ENCODE measurements around the gene FHOD1. TPM values are rescaled to one million over a fixed set of nuclear protein-coding genes. Genes with fewer than 3 reads are reported as not detected.

FHOD1 gene
- polyA plus RNA-seq, 1 of the 3 experiments (the other 2 are of a cell fraction), result 70.9 TPM

DNA sequence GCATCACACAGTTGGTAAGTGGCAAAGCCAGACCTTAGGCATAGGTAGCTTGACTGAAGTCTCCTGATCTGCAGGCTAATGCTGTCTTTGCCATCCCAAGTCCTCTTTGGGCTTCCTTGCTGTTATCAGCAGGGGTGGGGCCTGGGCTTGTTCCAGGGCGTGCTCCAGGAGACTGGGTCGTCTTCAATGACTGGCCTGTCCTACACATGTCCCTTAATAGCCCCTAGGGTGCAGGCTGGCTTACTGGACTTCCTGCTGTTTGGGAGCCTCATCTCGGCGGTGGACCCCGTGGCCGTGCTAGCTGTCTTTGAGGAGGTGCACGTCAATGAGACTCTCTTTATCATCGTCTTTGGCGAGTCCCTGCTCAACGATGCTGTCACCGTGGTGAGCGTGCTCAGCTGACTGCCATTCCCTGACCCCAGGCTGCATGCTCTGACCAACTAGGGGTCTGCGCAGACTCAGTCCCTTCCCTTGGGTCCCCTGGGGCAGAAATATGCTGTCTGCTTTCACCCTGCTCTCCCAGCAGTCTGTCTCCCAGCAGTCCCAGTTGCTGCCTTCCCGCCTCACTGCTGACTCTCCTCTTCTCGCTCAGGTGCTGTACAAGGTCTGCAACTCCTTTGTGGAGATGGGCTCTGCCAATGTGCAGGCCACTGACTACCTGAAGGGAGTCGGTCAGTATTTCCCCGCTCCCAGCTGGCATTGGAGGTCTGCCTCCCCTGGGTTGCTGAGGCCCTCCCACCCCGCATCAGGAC is 7.7 kb upstream of the FHOD1 start:
- H3K9ac ChIP-seq, result no peak overlapping the region
- H3K9me3 ChIP-seq, result no peaks in the 10 kb centered on the region
- WGBS (ENCODE audit: low lambda C conversion rate), result 95% methylated on average over 11 of the region's 18 CpGs
- H3K27me3 ChIP-seq (ENCODE audit: insufficient read depth), result no peaks in the 10 kb centered on the region
- peaks cover 0 to 8% of the 10 kb centered on the region in 2 experiments; a peak in 1 of 4 replicates for H3K4me1 ChIP-seq (ENCODE audit: control insufficient read depth in 1 of 2, insufficient read depth in 2 of 2, low read depth in 1 of 2, low read length in 1 of 2)
- H4K20me1 ChIP-seq (ENCODE audit: insufficient read depth), result no peaks in the 10 kb centered on the region
- H3K27ac ChIP-seq (ENCODE audit: low read depth in 2 of 2, low read length in 1 of 2), result no peak overlapping the region
- CTCF ChIA-PET, result interaction anchor here (0.7 kb wide), 1 partner anchor 208 kb away, joined by 3 read pairs; no protein-coding TSS in a partner anchor
- no peaks in the 10 kb centered on the region for H3K9me2 ChIP-seq
- no peak for DNase-seq
- no peak for TF ChIP-seq FOSL2 (IDR thresholded peaks at IDR 0.05; ENCODE audit: borderline replicate concordance, low read depth)
- TF ChIP-seq ZBTB33 (IDR thresholded peaks at IDR 0.05; ENCODE audit: borderline replicate concordance, low read depth), result no peak
- no peak for TF ChIP-seq MEF2A (IDR thresholded peaks at IDR 0.05; ENCODE audit: borderline replicate concordance, low read depth)
- H3K36me3 ChIP-seq (replicated peaks in 1 of 2; ENCODE audit: control insufficient read depth in 1 of 2, insufficient read depth in 2 of 2, low read length in 1 of 2), result no peaks in the 10 kb centered on the region
- no peaks in the 10 kb centered on the region for H3K79me2 ChIP-seq (ENCODE audit: insufficient read depth)
- no peak overlapping the region for H3K4me2 ChIP-seq
- no peak overlapping the region for H2AFZ ChIP-seq (ENCODE audit: low read depth)
- peaks cover 11% of the 10 kb centered on the region for H3F3A ChIP-seq (replicated peaks; ENCODE audit: insufficient read depth)
- POLR2A ChIA-PET, result no interaction called here
- no peak overlapping the region for H3K4me3 ChIP-seq (ENCODE audit: low read depth in 2 of 2, low read length in 1 of 2)

GRCh38 chr16:67252609-67253497 is 5.6 kb upstream of the FHOD1 start:
- Histone ChIP-seq H3K79me2 (ENCODE audit: insufficient read depth) (no peaks in the 10 kb centered on the region), H3K9ac (no peak overlapping the region), H2AFZ (ENCODE audit: low read depth) (no peak overlapping the region), H3K4me2 (no peak overlapping the region), H3K27ac (ENCODE audit: low read depth in 2 of 2, low read length in 1 of 2) (peak overlapping the region in 1 of 2 experiments; percentile 70; a peak in 1 of 4 replicates), H3K9me3 (no peaks in the 10 kb centered on the region), H3K4me1 (ENCODE audit: control insufficient read depth in 1 of 2, insufficient read depth in 2 of 2, low read depth in 1 of 2, low read length in 1 of 2) (peaks cover 12 to 22% of the 10 kb centered on the region in 2 experiments; a peak in 3 of 4 replicates), H3F3A (replicated peaks; ENCODE audit: insufficient read depth) (peaks cover 21% of the 10 kb centered on the region), H4K20me1 (ENCODE audit: insufficient read depth) (no peaks in the 10 kb centered on the region), H3K9me2 (no peaks in the 10 kb centered on the region), H3K4me3 (ENCODE audit: low read depth in 2 of 2, low read length in 1 of 2) (no peak overlapping the region), H3K36me3 (replicated peaks in 1 of 2; ENCODE audit: control insufficient read depth in 1 of 2, insufficient read depth in 2 of 2, low read length in 1 of 2) (no peaks in the 10 kb centered on the region), H3K27me3 (ENCODE audit: insufficient read depth) (no peaks in the 10 kb centered on the region)
- 80% methylated on average over 2 of the region's 4 CpGs for WGBS (ENCODE audit: low lambda C conversion rate)
- CTCF ChIA-PET, result interaction anchor here (0.7 to 1.8 kb wide), 2 partner anchors 8 to 26 kb away, joined by 3 to 5 read pairs; partner anchors contain the start of gene PLEKHG4
- POLR2A ChIA-PET, result interaction anchor here (0.5 to 0.9 kb wide), 2 partner anchors 26 to 596 kb away, joined by 3 to 4 read pairs; partner anchors contain the start of gene PLEKHG4
- peak; percentile 59 for DNase-seq
- TF ChIP-seq, protein P1, sequence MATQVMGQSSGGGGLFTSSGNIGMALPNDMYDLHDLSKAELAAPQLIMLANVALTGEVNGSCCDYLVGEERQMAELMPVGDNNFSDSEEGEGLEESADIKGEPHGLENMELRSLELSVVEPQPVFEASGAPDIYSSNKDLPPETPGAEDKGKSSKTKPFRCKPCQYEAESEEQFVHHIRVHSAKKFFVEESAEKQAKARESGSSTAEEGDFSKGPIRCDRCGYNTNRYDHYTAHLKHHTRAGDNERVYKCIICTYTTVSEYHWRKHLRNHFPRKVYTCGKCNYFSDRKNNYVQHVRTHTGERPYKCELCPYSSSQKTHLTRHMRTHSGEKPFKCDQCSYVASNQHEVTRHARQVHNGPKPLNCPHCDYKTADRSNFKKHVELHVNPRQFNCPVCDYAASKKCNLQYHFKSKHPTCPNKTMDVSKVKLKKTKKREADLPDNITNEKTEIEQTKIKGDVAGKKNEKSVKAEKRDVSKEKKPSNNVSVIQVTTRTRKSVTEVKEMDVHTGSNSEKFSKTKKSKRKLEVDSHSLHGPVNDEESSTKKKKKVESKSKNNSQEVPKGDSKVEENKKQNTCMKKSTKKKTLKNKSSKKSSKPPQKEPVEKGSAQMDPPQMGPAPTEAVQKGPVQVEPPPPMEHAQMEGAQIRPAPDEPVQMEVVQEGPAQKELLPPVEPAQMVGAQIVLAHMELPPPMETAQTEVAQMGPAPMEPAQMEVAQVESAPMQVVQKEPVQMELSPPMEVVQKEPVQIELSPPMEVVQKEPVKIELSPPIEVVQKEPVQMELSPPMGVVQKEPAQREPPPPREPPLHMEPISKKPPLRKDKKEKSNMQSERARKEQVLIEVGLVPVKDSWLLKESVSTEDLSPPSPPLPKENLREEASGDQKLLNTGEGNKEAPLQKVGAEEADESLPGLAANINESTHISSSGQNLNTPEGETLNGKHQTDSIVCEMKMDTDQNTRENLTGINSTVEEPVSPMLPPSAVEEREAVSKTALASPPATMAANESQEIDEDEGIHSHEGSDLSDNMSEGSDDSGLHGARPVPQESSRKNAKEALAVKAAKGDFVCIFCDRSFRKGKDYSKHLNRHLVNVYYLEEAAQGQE (IDR thresholded peaks at IDR 0.05; ENCODE audit: low read depth, low read length), result no peak
- no peak for TF ChIP-seq TAF1 (IDR thresholded peaks at IDR 0.05; ENCODE audit: borderline replicate concordance, low read depth, low read length)
- no peak for TF ChIP-seq FOSL2 (IDR thresholded peaks at IDR 0.05; ENCODE audit: borderline replicate concordance, low read depth)
- TF ChIP-seq, protein P2, sequence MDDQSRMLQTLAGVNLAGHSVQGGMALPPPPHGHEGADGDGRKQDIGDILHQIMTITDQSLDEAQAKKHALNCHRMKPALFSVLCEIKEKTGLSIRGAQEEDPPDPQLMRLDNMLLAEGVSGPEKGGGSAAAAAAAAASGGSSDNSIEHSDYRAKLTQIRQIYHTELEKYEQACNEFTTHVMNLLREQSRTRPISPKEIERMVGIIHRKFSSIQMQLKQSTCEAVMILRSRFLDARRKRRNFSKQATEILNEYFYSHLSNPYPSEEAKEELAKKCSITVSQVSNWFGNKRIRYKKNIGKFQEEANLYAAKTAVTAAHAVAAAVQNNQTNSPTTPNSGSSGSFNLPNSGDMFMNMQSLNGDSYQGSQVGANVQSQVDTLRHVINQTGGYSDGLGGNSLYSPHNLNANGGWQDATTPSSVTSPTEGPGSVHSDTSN (IDR thresholded peaks at IDR 0.05), result no peak
- peak; percentile 52; the same call in 1 of the 2 replicates for TF ChIP-seq RCOR1 (IDR thresholded peaks at IDR 0.05; ENCODE audit: low read length)
- TF ChIP-seq YY1 (IDR thresholded peaks at IDR 0.05; ENCODE audit: low read depth), result no peak
- TF ChIP-seq CHD2 (IDR thresholded peaks at IDR 0.05; ENCODE audit: low read length, partially characterized antibody), result peak; percentile 27
- TF ChIP-seq, protein P3, sequence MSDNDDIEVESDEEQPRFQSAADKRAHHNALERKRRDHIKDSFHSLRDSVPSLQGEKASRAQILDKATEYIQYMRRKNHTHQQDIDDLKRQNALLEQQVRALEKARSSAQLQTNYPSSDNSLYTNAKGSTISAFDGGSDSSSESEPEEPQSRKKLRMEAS (IDR thresholded peaks at IDR 0.05; ENCODE audit: low read depth), result no peak
- TF ChIP-seq SMC3 (IDR thresholded peaks at IDR 0.05; ENCODE audit: low read depth, low read length), result no peak
- TF ChIP-seq RFX5 (IDR thresholded peaks at IDR 0.05; ENCODE audit: low read length), result no peak
- no peak for TF ChIP-seq SIN3A (IDR thresholded peaks at IDR 0.05; ENCODE audit: borderline replicate concordance, low read depth, low read length)
- no peak for TF ChIP-seq GATA2 (CRISPR knock-in tag; IDR thresholded peaks at IDR 0.05)
- TF ChIP-seq EZH2phosphoT487 (IDR thresholded peaks at IDR 0.05; ENCODE audit: borderline replicate concordance, low read depth), result no peak
- no peak for TF ChIP-seq JUND (IDR thresholded peaks at IDR 0.05)
- TF ChIP-seq MXI1 (IDR thresholded peaks at IDR 0.05; ENCODE audit: low read depth, low read length), result peak; percentile 51; the same call in 1 of the 2 replicates
